GM21786 (cell line): ENCODE measurements around the gene CDHR2.

Experiments used
- ATAC-seq: cut with Tn5 transposase; IDR thresholded peaks from one replicate; pipeline ENCODE4 v1.9.1; 2021; ENCODE audit not compliant: unreplicated experiment

CDHR2 gene

DNA sequence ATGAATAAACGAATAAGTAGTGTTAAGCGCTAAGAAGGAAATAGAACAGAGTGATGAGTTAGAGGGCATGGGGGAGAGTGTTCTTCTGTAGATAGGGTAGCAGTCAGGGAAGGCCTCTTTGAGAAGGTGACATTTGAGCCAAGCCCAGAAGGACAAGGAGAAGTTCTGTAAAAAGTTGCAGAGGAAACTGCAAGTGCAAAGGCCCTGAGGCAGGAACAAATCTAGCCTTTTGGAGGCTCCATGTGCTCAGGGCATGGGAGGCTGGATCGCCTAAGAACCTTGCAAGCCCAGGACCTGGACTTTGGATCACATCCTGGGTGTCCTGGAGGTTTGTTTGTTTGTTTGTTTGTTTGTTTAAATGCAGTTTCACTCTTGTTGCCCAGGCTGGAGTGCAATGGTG lies 89.3 kb downstream of the CDHR2 start:
- ATAC-seq: no peak

GRCh38 chr5:176639208-176639607 lies 90.1 kb downstream of the CDHR2 start:
- ATAC-seq: no peak

- ATAC-seq: no peak
Observed at GRCh38 chr5:176639981-176640380, 90.8 kb downstream of the CDHR2 start.

GRCh38 chr5:176640616-176641015 lies 91.5 kb downstream of the CDHR2 start:
- no peak for ATAC-seq

DNA sequence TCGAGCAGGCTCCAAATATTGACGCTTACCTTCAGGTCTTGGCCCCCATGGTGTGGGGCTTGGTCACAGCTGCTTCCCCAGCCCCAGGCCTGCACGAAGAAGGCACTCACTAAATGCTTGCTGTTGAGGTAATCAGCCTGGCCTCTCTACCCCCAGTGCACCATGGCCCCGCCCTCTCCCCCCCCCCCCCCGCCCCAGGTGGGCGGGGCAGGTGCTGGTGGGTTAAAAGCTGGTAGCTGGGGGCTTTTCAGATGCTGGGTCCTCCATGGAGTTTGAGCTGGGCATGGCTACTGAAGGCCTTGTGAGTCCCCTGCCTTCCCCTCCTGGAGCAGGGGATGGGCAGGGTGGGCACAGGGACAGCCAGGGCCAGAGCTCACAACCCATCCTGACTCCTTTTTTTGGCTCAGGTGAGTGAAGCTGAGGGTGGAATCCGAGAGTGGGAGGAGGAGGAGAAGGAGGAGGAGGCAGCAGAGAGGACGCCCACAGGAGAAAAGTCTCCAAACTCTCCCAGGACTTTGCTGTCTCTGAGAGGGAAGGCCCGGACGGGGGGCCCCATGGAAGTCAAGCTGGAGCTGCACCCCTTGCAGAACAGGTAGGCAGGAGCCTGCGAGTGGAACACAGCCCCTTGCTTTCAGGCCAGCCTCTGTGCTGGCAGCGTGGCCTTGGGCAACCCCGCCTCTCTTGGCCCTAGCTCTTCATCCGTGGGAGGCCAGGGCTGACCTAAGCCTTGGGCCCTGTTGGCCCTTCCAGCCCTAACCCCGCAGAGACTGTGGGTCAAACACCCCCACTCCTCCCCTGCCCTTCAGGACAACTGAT lies 93.7 kb downstream of the CDHR2 start:
- no peak for ATAC-seq

DNA sequence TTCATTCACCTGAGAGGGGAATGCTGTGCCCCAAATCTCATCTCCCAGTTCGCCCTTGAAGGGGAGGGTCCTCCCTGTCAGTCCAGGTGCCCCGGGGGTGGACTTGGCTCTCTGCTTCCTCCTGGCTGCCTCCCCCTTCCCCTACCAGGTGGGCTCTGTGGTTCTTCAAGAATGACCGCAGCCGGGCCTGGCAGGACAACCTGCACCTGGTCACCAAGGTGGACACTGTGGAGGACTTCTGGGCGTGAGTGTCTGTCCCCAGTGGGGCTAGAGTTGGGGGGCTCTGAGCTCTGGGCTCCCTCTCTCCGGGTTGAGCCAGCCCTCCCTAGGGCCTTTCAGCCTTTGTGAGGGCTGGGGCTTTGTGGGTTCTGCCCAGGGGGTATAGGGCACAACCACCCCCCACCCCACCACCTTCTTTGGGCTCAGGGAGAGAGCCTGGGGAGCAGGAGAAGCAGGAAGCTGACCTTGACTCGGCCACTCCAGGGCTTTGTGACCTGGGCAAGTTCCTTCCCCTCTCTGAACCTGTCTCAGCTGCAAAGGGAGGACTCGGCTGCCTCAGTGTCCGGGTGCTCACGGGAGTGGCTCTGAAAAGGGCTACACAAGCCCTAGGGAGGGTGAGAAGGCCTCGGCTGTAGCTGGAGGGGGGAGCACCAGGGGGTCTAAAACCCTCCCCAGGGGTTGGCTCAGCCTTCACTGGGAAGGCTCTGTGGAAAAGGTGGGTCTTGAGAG lies 94.5 kb downstream of the CDHR2 start:
- ATAC-seq: no peak

- no peak for ATAC-seq
Observed at GRCh38 chr5:176644294-176644693, 95.2 kb downstream of the CDHR2 start.

- no peak for ATAC-seq
Observed at GRCh38 chr5:176644878-176645670, 95.9 kb downstream of the CDHR2 start.
